ENCODE data around the gene MAP3K14. TPM values are rescaled to one million over a fixed set of nuclear protein-coding genes. Genes with fewer than 3 reads are reported as not detected.

Gene MAP3K14
- total and polyA plus RNA-seq, 2 of the 4 experiments (the other 2 are of a cell fraction), result 4.1 to 21.7 TPM

- no peak overlapping the region for H2BK15ac ChIP-seq (ENCODE audit: low read depth, low read length)
- peaks cover 0 to 8% of the 10 kb centered on the region in 2 experiments; a peak in 1 of 4 replicates for H3K79me1 ChIP-seq (ENCODE audit: low read depth in 1 of 2, low read length in 2 of 2)
- peak overlapping the region; percentile 75 for H3K4me2 ChIP-seq (ENCODE audit: low read depth, low read length)
- TF ChIP-seq RCOR1 (IDR thresholded peaks at IDR 0.05; ENCODE audit: insufficient replicate concordance, low read length), result no peak
- TF ChIP-seq MXI1 (IDR thresholded peaks at IDR 0.05; ENCODE audit: borderline replicate concordance, low read depth, low read length), result no peak
- TF ChIP-seq CEBPB (IDR thresholded peaks at IDR 0.05; ENCODE audit: low read depth, low read length), result no peak
- no peak for TF ChIP-seq SMC3 (IDR thresholded peaks at IDR 0.05; ENCODE audit: low read depth, low read length)
- no peak for TF ChIP-seq RFX5 (IDR thresholded peaks at IDR 0.05; ENCODE audit: low read depth, low read length)
- TF ChIP-seq NFE2L2 (IDR thresholded peaks at IDR 0.05; ENCODE audit: low read depth, low read length), result no peak
- no peak for TF ChIP-seq POLR2A (IDR thresholded peaks at IDR 0.05; ENCODE audit: low read depth, low read length)
- no peak for TF ChIP-seq MAZ (IDR thresholded peaks at IDR 0.05; ENCODE audit: borderline replicate concordance, low read depth, low read length)
- TF ChIP-seq, protein P1, sequence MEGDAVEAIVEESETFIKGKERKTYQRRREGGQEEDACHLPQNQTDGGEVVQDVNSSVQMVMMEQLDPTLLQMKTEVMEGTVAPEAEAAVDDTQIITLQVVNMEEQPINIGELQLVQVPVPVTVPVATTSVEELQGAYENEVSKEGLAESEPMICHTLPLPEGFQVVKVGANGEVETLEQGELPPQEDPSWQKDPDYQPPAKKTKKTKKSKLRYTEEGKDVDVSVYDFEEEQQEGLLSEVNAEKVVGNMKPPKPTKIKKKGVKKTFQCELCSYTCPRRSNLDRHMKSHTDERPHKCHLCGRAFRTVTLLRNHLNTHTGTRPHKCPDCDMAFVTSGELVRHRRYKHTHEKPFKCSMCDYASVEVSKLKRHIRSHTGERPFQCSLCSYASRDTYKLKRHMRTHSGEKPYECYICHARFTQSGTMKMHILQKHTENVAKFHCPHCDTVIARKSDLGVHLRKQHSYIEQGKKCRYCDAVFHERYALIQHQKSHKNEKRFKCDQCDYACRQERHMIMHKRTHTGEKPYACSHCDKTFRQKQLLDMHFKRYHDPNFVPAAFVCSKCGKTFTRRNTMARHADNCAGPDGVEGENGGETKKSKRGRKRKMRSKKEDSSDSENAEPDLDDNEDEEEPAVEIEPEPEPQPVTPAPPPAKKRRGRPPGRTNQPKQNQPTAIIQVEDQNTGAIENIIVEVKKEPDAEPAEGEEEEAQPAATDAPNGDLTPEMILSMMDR (conservative IDR thresholded peaks at IDR 0.05; ENCODE audit: low read depth, low read length), result no peak
- H3K4me3 ChIP-seq (ENCODE audit: insufficient read depth, low read depth, low read length), result peak overlapping the region; percentile 56
- peaks cover 15% of the 10 kb centered on the region for H3K27me3 ChIP-seq (ENCODE audit: control insufficient read depth, insufficient read depth, low read length)
- no peaks in the 10 kb centered on the region for H3K36me3 ChIP-seq (ENCODE audit: control insufficient read depth, insufficient read depth, low read length)
- H2AFZ ChIP-seq (replicated peaks; ENCODE audit: low read length, poor library complexity), result peak overlapping the region; percentile 44
- no peak overlapping the region for H3K56ac ChIP-seq (ENCODE audit: extremely low read depth, insufficient read depth, low read length)
- intact Hi-C loops (cut with micrococcal nuclease) (no loop called here), in situ Hi-C loops (cut with MboI; ENCODE audit: low sequenced_read_pairs) (loop anchor here (25.0 kb wide), 1 partner anchor 365 kb away; no protein-coding TSS in a partner anchor), dilution Hi-C loops (cut with HindIII; ENCODE audit: low sequenced_read_pairs, unreplicated experiment) (no loop called here)
- H3K9ac ChIP-seq (ENCODE audit: low read depth, low read length), result peak overlapping the region; percentile 50
- no peak overlapping the region for H2AK5ac ChIP-seq (ENCODE audit: low read depth, low read length)
- ATAC-seq (ENCODE audit: low read depth) (no peak; the same call in 1 of the 2 replicates), DNase-seq (no peak)
- no peak overlapping the region for H2BK5ac ChIP-seq (ENCODE audit: low read depth, low read length, poor library complexity, severe bottlenecking)
- WGBS, 2 experiments (ENCODE audit: extremely low coverage in 2 of 2, insufficient read length in 1 of 2), result 80% methylated on average over 1 of the region's 33 CpGs; no CpG with 5 or more reads in 1 of the 2 experiments
- ChIA-PET POLR2A (ENCODE audit: unreplicated experiment) (no interaction called here), CTCF (interaction anchor here (0.6 kb wide), 1 partner anchor 39 kb away, joined by 4 read pairs; no protein-coding TSS in a partner anchor)
- no peak overlapping the region for H2BK120ac ChIP-seq (ENCODE audit: low read depth, low read length)
- no TSS peak for BruUV-seq (replicated peaks)
- H3K9me1 ChIP-seq (ENCODE audit: insufficient read depth, low read length), result no peaks in the 10 kb centered on the region
- no peaks in the 10 kb centered on the region for H3K9me3 ChIP-seq (ENCODE audit: control insufficient read depth, insufficient read depth, low read length)
- H3K14ac ChIP-seq (replicated peaks; ENCODE audit: low read depth, low read length), result no peak overlapping the region
- no peaks in the 10 kb centered on the region for H4K20me1 ChIP-seq (ENCODE audit: insufficient read depth, low read length)
- no peak overlapping the region for H4K91ac ChIP-seq (ENCODE audit: insufficient read depth, low read depth, low read length)
- no peak overlapping the region for H3K27ac ChIP-seq (ENCODE audit: insufficient read depth, low read length)
- no peak overlapping the region; the same call in 1 of the 2 replicates for H3K18ac ChIP-seq (ENCODE audit: low read depth, low read length)
- no peak overlapping the region for H3K23ac ChIP-seq (ENCODE audit: low read depth, low read length)
- H2BK20ac ChIP-seq (ENCODE audit: low read depth, low read length), result no peak overlapping the region
- H3K4ac ChIP-seq (ENCODE audit: low read depth, low read length), result no peak overlapping the region
- H4K8ac ChIP-seq (ENCODE audit: low read depth in 2 of 2, low read length in 2 of 2), result no peak overlapping the region
- H3K4me1 ChIP-seq (ENCODE audit: control insufficient read depth, insufficient read depth, low read length), result peaks cover 10% of the 10 kb centered on the region
- no peak overlapping the region for H2AK9ac ChIP-seq (replicated peaks; ENCODE audit: low read depth, low read length, poor library complexity)
- H4K5ac ChIP-seq (ENCODE audit: low read depth, low read length), result no peak overlapping the region
Measured at GRCh38 chr17:45222289-45222995, 94.4 kb downstream of the MAP3K14 start.
